ENCODE data around the gene GLB1L2. TPM values are rescaled to one million over a fixed set of nuclear protein-coding genes. Genes with fewer than 3 reads are reported as not detected.

The GLB1L2 gene
- total and polyA plus RNA-seq, 2 experiments from 2014 or later: 3.3 to 12.3 TPM

GRCh38 chr11:134425413-134425812 lies 93.6 kb downstream of the GLB1L2 start:
- Mint-ChIP-seq H3K9me3 (no peaks in the 10 kb centered on the region), H3K27me3 (ENCODE audit: insufficient read depth, low read depth, poor library complexity) (peaks cover 4% of the 10 kb centered on the region), H3K4me3 (no peak overlapping the region), H3K27ac (no peak overlapping the region), H3K4me1 (peaks cover 25% of the 10 kb centered on the region), H3K36me3 (ENCODE audit: low read depth) (no peaks in the 10 kb centered on the region)
- Histone ChIP-seq H4K20me1 (replicated peaks; ENCODE audit: insufficient read depth) (0 out of 2 replicates have a peak, but pooled peaks cover 5% of the 10 kb centered on the region), H3K27ac (ENCODE audit: low read depth) (no peak overlapping the region), H3K4me3 (no peak overlapping the region), H3K27me3 (ENCODE audit: insufficient read depth) (no peaks in the 10 kb centered on the region), H3K4me2 (no peak overlapping the region; the same call in 1 of the 2 replicates), H3K79me2 (replicated peaks; ENCODE audit: insufficient read depth) (no peaks in the 10 kb centered on the region), H3F3A (replicated peaks; ENCODE audit: low read depth) (no peaks in the 10 kb centered on the region), H3K4me1 (ENCODE audit: insufficient read depth) (peaks cover 13% of the 10 kb centered on the region; the same call in 1 of the 2 replicates), H2AFZ (no peak overlapping the region), H3K36me3 (ENCODE audit: insufficient read depth) (no peaks in the 10 kb centered on the region), H3K9me2 (ENCODE audit: insufficient read depth) (no peaks in the 10 kb centered on the region; the same call in 1 of the 2 replicates)
- DNase-seq (ENCODE audit: low spot score) (no peak), ATAC-seq (peak; percentile 21; the same call in 2 of the 3 replicates)
- TF ChIP-seq ZNF331 (CRISPR knock-in tag; IDR thresholded peaks at IDR 0.05; ENCODE audit: low read depth) (no peak), POLR2AphosphoS5 (IDR thresholded peaks at IDR 0.05; ENCODE audit: low read depth) (no peak), EZH2 (IDR thresholded peaks at IDR 0.05; ENCODE audit: low read depth, unreplicated experiment) (no peak), ZNF114 (CRISPR knock-in tag; IDR thresholded peaks at IDR 0.05) (no peak), ZNF462 (CRISPR knock-in tag; IDR thresholded peaks at IDR 0.05) (no peak), NANOG (IDR thresholded peaks at IDR 0.05; ENCODE audit: borderline replicate concordance) (no peak), CTCF (conservative IDR thresholded peaks at IDR 0.05; ENCODE audit: low read depth in 2 of 2) (no peak), ETS1 (IDR thresholded peaks at IDR 0.05) (no peak), JUNB (IDR thresholded peaks at IDR 0.05; ENCODE audit: unreplicated experiment) (no peak), CREB1 (CRISPR knock-in tag; IDR thresholded peaks at IDR 0.05; ENCODE audit: low read depth) (no peak), STAT1 (IDR thresholded peaks at IDR 0.05; ENCODE audit: unreplicated experiment) (no peak)
- TF ChIP-seq, protein P1, sequence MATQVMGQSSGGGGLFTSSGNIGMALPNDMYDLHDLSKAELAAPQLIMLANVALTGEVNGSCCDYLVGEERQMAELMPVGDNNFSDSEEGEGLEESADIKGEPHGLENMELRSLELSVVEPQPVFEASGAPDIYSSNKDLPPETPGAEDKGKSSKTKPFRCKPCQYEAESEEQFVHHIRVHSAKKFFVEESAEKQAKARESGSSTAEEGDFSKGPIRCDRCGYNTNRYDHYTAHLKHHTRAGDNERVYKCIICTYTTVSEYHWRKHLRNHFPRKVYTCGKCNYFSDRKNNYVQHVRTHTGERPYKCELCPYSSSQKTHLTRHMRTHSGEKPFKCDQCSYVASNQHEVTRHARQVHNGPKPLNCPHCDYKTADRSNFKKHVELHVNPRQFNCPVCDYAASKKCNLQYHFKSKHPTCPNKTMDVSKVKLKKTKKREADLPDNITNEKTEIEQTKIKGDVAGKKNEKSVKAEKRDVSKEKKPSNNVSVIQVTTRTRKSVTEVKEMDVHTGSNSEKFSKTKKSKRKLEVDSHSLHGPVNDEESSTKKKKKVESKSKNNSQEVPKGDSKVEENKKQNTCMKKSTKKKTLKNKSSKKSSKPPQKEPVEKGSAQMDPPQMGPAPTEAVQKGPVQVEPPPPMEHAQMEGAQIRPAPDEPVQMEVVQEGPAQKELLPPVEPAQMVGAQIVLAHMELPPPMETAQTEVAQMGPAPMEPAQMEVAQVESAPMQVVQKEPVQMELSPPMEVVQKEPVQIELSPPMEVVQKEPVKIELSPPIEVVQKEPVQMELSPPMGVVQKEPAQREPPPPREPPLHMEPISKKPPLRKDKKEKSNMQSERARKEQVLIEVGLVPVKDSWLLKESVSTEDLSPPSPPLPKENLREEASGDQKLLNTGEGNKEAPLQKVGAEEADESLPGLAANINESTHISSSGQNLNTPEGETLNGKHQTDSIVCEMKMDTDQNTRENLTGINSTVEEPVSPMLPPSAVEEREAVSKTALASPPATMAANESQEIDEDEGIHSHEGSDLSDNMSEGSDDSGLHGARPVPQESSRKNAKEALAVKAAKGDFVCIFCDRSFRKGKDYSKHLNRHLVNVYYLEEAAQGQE (IDR thresholded peaks at IDR 0.05; ENCODE audit: unreplicated experiment): no peak

Data from GM23338 (cell line).